Activated naive CD8-positive, alpha-beta T cell (primary cell): Measurements from ENCODE around the gene ARHGAP23.

Source experiments
- H3K27ac Mint-ChIP-seq: one replicate; pipeline ENCODE4 v1.8.0; 2021; ENCODE audit warnings: mixed read lengths
- H3K27me3 Mint-ChIP-seq: one replicate; pipeline ENCODE4 v1.8.0; 2021; ENCODE audit warnings: mixed read lengths
- H3K36me3 Mint-ChIP-seq: one replicate; pipeline ENCODE4 v1.8.0; 2021; ENCODE audit warnings: mixed read lengths
- H3K4me1 Mint-ChIP-seq: one replicate; pipeline ENCODE4 v1.8.0; 2021; ENCODE audit warnings: low read depth, mixed read lengths
- H3K4me3 Mint-ChIP-seq: one replicate; pipeline ENCODE4 v1.8.0; 2021; ENCODE audit warnings: mild to moderate bottlenecking, mixed read lengths
- H3K9me3 Mint-ChIP-seq: one replicate; pipeline ENCODE4 v1.8.0; 2021; ENCODE audit warnings: low read depth, mixed read lengths

The ARHGAP23 gene

GRCh38 chr17:38418062-38418692 lies 10.1 kb upstream of the ARHGAP23 start:
- Mint-ChIP-seq H3K4me3 (peak overlapping the region; percentile 74), H3K27ac (no peak overlapping the region), H3K4me1 (peaks cover 10% of the 10 kb centered on the region), H3K9me3 (no peaks in the 10 kb centered on the region), H3K36me3 (no peaks in the 10 kb centered on the region), H3K27me3 (peaks cover 17% of the 10 kb centered on the region)

DNA sequence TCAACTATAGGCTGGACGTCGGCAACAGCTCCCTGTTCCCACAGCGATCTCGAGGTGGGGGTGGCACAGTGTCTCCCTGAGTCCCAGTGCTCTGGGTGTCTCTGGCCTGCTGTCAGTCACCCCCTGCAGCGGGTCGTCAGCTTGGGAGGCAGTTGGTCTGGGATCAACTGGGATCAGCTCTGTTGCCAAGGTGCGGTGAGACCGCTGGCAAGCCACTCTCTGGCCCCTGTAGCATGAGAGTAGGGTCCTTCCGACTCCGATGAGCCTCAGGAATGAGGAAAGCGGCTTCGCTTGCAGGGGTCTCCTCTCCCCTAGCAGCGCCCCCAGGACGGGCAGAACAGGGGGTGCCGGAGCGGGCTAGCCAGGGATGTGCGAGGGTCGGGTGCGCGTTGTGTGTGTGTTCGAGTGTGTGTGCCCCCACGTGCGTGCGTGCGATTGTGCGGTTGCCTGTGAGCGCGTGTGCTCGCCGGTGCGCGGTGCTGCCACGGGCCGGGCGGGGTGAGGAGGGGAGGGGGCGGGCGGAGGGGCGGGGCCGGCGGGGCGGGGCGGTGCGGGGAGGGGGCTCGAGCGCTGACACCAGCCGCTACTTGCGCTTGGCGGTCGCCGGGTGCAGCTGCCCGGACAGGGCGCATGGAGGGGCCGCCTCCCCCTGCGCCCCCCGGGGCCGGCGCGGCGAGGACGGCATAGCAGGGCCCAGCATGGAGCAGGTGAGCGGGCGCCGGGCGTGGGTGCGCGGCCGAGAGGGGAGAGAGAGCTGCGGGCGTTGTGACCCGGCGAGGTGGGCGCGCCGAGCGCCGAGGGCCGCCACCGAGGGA lies 9.4 kb upstream of the ARHGAP23 start:
- H3K4me1 Mint-ChIP-seq: peaks cover 10% of the 10 kb centered on the region
- H3K36me3 Mint-ChIP-seq: no peaks in the 10 kb centered on the region
- H3K9me3 Mint-ChIP-seq: no peaks in the 10 kb centered on the region
- H3K27me3 Mint-ChIP-seq: peaks cover 19% of the 10 kb centered on the region
- H3K4me3 Mint-ChIP-seq: peak overlapping the region; percentile 74
- H3K27ac Mint-ChIP-seq: no peak overlapping the region

GRCh38 chr17:38419508-38419981 lies 8.7 kb upstream of the ARHGAP23 start:
- Mint-ChIP-seq H3K9me3 (no peaks in the 10 kb centered on the region), H3K36me3 (no peaks in the 10 kb centered on the region), H3K27ac (no peak overlapping the region), H3K4me1 (peaks cover 10% of the 10 kb centered on the region), H3K27me3 (peaks cover 21% of the 10 kb centered on the region), H3K4me3 (peak overlapping the region; percentile 53)

GRCh38 chr17:38420518-38420917 lies 7.7 kb upstream of the ARHGAP23 start:
- no peaks in the 10 kb centered on the region for H3K9me3 Mint-ChIP-seq
- H3K27me3 Mint-ChIP-seq: peaks cover 28% of the 10 kb centered on the region
- no peak overlapping the region for H3K4me3 Mint-ChIP-seq
- peaks cover 7% of the 10 kb centered on the region for H3K4me1 Mint-ChIP-seq
- H3K36me3 Mint-ChIP-seq: no peaks in the 10 kb centered on the region
- H3K27ac Mint-ChIP-seq: no peak overlapping the region

DNA sequence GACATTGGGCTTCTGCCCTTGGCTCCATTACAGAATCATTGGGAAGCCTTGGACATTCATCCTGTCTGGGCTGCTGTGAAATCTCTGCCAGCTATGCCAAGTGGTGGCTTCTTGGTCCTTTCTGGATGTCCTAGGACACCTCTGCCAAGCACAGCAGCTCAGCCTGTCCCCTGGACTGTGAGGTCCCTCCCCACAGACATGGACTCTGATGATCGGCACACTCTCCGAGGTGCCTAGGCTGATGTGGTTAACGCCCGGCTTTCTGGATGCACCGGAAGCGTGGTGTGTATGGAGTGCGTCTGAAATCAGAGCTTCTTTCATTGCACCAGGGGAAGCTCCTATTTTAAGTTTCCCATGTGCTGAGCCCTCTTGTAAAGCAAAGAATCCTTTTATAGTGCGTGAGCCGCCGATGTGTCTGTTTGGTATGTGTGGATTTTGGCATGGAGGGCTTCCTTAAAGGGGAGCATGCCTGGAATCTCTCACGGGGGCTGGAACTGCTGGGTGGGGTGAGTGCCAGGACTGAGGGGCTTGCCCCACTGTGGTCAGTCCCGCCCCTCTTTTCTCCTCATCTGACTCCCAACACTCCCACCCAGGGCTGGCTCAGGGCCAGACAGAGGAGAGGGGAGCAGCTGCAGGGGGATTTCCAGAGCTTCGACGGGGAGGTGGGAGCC lies 7.0 kb upstream of the ARHGAP23 start:
- no peak overlapping the region for H3K4me3 Mint-ChIP-seq
- H3K27ac Mint-ChIP-seq: no peak overlapping the region
- H3K9me3 Mint-ChIP-seq: no peaks in the 10 kb centered on the region
- H3K27me3 Mint-ChIP-seq: peaks cover 28% of the 10 kb centered on the region
- no peaks in the 10 kb centered on the region for H3K36me3 Mint-ChIP-seq
- H3K4me1 Mint-ChIP-seq: peaks cover 7% of the 10 kb centered on the region

DNA sequence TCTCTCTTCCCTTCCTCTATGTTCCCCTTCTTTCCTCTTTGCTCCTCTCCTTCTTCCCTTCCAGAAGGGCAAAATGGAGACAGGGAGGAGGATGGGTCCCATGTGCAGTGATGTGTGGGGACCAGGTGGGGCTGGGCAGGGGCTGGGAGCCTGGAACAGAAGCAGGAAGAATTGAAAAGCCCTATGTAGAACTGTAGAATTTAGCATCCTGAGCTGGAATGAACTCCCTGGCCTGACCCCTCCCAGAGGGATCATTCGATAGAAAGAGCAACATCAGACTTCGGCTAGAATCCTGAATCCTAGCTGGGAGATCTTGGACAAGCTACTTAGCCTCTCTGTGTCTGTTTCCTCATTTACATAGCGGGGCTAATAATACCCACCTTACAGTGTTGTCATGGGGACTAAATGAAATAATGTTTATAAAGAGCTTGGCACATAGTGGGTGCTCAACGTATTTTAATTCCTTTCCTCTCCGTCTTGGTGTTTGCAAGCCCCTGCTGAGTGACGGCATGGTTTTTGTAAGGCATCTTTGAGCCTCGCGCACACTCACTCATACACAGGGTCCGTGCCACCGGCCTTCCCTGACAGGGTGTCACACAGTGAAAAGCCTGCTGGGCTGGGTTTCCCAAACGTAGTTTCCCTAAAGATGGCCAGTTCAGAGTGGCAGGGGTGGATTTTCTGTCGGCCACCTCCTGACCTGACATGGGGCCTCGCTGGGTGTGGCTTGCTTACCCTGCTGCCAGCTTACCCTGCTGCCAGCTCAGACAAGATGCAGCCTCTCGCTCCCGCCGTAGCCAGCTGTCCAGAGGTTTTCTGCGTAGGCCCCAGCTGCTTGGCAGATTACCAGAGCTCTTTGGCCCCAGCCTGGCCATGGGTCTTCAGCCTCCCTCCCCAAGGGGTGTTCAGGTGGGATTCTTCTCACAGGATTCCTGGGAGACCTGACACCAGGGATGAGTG lies 6.1 kb upstream of the ARHGAP23 start:
- Mint-ChIP-seq H3K4me1 (peaks cover 9% of the 10 kb centered on the region), H3K27ac (no peak overlapping the region), H3K4me3 (no peak overlapping the region), H3K9me3 (no peaks in the 10 kb centered on the region), H3K27me3 (peaks cover 26% of the 10 kb centered on the region), H3K36me3 (no peaks in the 10 kb centered on the region)

- Mint-ChIP-seq H3K4me3 (no peak overlapping the region), H3K27me3 (peaks cover 20% of the 10 kb centered on the region), H3K27ac (no peak overlapping the region), H3K9me3 (no peaks in the 10 kb centered on the region), H3K4me1 (peaks cover 11% of the 10 kb centered on the region), H3K36me3 (no peaks in the 10 kb centered on the region)
These were observed 3.8 kb upstream of the ARHGAP23 start for GRCh38 chr17:38424297-38424972.

- Mint-ChIP-seq H3K4me3 (no peak overlapping the region), H3K4me1 (peaks cover 11% of the 10 kb centered on the region), H3K36me3 (no peaks in the 10 kb centered on the region), H3K27ac (no peak overlapping the region), H3K27me3 (peaks cover 19% of the 10 kb centered on the region), H3K9me3 (no peaks in the 10 kb centered on the region)
These were observed 3.2 kb upstream of the ARHGAP23 start for GRCh38 chr17:38425031-38425430.

GRCh38 chr17:38425744-38426143 lies 2.5 kb upstream of the ARHGAP23 start:
- no peak overlapping the region for H3K4me3 Mint-ChIP-seq
- H3K27me3 Mint-ChIP-seq: peaks cover 19% of the 10 kb centered on the region
- no peaks in the 10 kb centered on the region for H3K9me3 Mint-ChIP-seq
- peaks cover 11% of the 10 kb centered on the region for H3K4me1 Mint-ChIP-seq
- H3K27ac Mint-ChIP-seq: no peak overlapping the region
- no peaks in the 10 kb centered on the region for H3K36me3 Mint-ChIP-seq

- Mint-ChIP-seq H3K27ac (no peak overlapping the region), H3K36me3 (no peaks in the 10 kb centered on the region), H3K4me1 (peaks cover 11% of the 10 kb centered on the region), H3K9me3 (no peaks in the 10 kb centered on the region), H3K4me3 (no peak overlapping the region), H3K27me3 (peaks cover 19% of the 10 kb centered on the region)
These were observed 1.8 kb upstream of the ARHGAP23 start for GRCh38 chr17:38426441-38426840.

GRCh38 chr17:38427160-38427949 lies 909 bp upstream of the ARHGAP23 start:
- H3K27me3 Mint-ChIP-seq: peaks cover 15% of the 10 kb centered on the region
- peak overlapping the region; percentile 72 for H3K4me3 Mint-ChIP-seq
- H3K36me3 Mint-ChIP-seq: no peaks in the 10 kb centered on the region
- no peak overlapping the region for H3K27ac Mint-ChIP-seq
- peaks cover 11% of the 10 kb centered on the region for H3K4me1 Mint-ChIP-seq
- no peaks in the 10 kb centered on the region for H3K9me3 Mint-ChIP-seq

DNA sequence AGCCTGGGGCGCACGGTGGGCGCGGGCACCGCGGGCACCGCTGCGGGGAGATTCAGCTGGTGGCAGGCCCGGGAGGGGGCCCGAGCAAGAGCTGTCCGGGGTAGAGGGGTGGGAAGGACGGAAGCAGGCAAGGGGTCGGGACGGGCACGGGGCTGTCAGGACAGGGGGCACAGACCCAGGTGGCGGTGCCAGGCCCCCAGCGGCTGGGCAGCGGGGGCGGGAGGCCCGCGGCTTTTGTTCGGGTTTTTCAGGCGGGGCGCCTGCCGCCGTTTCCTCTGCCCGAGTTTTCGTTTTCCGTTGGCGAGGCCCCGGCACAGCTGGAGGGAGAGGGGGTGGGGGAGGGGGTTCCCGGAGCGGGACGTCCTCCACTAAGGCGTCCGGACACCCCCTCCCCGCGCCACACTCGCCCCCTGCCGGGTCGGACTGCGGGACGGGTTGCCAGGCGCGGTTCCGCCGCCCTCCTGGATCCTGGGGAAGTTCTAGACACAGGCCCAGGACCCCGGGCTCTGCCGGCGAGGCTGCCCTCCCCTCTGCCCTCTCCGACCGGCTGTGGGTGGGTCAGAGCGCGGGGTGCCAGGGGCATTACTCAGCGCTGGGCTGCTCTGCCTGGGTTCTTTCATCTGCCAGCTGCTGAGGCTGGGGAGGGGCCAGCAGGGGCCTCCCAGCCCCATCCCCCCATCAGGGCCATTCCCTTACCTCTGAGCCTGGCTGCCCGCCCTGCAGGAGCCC lies 543 bp downstream of the ARHGAP23 start:
- peaks cover 10% of the 10 kb centered on the region for H3K27me3 Mint-ChIP-seq
- peak overlapping the region; percentile 71 for H3K4me3 Mint-ChIP-seq
- H3K9me3 Mint-ChIP-seq: no peaks in the 10 kb centered on the region
- H3K27ac Mint-ChIP-seq: no peak overlapping the region
- no peaks in the 10 kb centered on the region for H3K36me3 Mint-ChIP-seq
- H3K4me1 Mint-ChIP-seq: peaks cover 11% of the 10 kb centered on the region
